HG03439 (cell line): ENCODE data around the gene EIF6.

ENCODE experiments used
- ATAC-seq: cut with Tn5 transposase; IDR thresholded peaks from one replicate; pipeline ENCODE4 v1.9.1; 2021; ENCODE audit warnings: mild to moderate bottlenecking, moderate library complexity; ENCODE audit not compliant: unreplicated experiment

EIF6 gene

GRCh38 chr20:35295674-35296073 lies 11.1 kb upstream of the EIF6 start:
- ATAC-seq = no peak

GRCh38 chr20:35295058-35295457 lies 10.5 kb upstream of the EIF6 start:
- ATAC-seq = no peak

- ATAC-seq = no peak
Measured at GRCh38 chr20:35294293-35294685, 9.7 kb upstream of the EIF6 start.

- no peak for ATAC-seq
Measured at GRCh38 chr20:35293303-35294292, 9.0 kb upstream of the EIF6 start.

- no peak for ATAC-seq
Measured at GRCh38 chr20:35292504-35293285, 8.1 kb upstream of the EIF6 start.

GRCh38 chr20:35291654-35292503 lies 7.3 kb upstream of the EIF6 start, which contains the start of gene FAM83C:
FAM83C (minus strand) TSS chr20:35292425; CDS start chr20:35292304, 121 bp downstream.
- ATAC-seq = no peak

- no peak for ATAC-seq
Measured at GRCh38 chr20:35290887-35291417, 6.4 kb upstream of the EIF6 start.

GRCh38 chr20:35290186-35290886 lies 5.8 kb upstream of the EIF6 start:
- ATAC-seq = no peak

GRCh38 chr20:35288325-35289060 lies 3.9 kb upstream of the EIF6 start:
- no peak for ATAC-seq

- ATAC-seq = no peak
Measured at GRCh38 chr20:35287509-35288324, 3.1 kb upstream of the EIF6 start.

- no peak for ATAC-seq
Measured at GRCh38 chr20:35286899-35287508, 2.4 kb upstream of the EIF6 start.

GRCh38 chr20:35286077-35286898 lies 1.7 kb upstream of the EIF6 start:
- ATAC-seq = no peak

- no peak for ATAC-seq
Measured at GRCh38 chr20:35285806-35286076, 1.2 kb upstream of the EIF6 start.

- ATAC-seq = no peak
Measured at GRCh38 chr20:35284992-35285805, 627 bp upstream of the EIF6 start.

- no peak for ATAC-seq
Measured at GRCh38 chr20:35283441-35284266, 918 bp downstream of the EIF6 start.
